ENCODE results near the gene XPC.
"Not testable (repeated sequence)": the region's sequence is repeated elsewhere in the genome, so short reads cannot be mapped to it uniquely, and the experiment has no call there.

XPC gene

DNA sequence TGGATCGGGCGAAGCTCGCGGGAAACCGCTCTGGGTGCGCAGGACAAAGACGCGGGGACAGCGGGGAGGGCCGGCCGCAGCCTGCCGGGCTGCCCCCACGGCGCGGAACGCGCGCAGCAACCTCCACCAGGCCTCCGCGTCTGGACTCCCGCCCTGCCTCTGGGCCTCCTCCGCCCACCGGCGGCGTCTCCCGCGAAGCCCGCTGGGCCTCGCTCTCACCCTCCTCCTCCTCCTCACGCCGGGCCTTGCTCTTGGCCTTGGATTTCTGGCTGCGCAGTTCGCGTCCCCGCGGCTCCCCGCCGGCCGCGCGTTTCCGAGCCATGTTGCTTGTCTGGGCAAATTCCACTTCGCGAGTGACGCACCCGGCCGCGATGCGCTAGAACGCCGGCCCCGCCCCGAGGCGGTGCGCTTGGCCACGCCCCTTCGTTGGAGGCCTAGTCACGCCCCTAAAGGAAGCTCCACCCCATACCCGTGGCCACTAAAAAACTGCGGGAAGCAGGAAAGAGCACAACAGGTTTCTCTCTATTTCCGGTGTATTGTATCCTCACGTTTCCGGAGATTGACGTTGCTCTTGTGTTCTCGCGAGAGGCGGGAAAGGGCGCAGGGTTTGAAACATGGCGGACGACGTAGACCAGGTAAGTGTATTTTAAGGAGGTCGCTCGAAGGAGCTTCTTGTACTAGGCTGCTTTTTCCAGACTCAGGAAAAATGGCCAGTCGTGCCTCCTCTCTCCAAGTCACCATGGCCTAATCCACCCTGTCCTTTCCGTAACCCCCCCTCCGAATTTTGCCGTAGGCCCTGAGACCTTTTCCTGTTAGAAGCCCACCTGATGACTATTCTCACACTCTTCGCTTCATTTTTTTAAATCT lies at the start of gene XPC, which contains the start of gene LSM3:
XPC (minus strand) TSS at position 355 of the 867 bp plus-strand sequence; CDS start at position 322, 33 bp downstream.
LSM3 (plus strand) TSS at position 571 of the 867 bp plus-strand sequence; CDS start at position 615, 44 bp downstream.
- DNase-seq, result peak; percentile 98

DNA sequence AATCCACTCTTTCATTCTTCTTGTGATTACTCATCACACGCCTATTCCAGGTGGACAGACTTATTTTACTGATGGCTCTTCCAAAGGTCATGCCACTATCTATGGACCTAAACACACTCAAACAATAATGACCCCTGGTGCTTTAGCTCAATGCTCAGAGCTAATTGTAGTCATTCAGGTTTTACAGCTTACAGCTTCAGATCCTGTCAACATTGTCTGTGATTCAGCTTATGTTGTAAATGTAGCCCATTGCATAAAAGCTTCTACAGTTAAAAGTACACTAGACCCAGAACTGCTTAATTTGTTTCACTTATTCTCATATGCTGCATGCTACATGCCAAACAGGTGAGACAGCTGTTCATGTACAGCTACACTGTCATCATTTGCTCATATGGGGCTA lies 49.5 kb upstream of the XPC start:
- DNase-seq, result no peak

DNA sequence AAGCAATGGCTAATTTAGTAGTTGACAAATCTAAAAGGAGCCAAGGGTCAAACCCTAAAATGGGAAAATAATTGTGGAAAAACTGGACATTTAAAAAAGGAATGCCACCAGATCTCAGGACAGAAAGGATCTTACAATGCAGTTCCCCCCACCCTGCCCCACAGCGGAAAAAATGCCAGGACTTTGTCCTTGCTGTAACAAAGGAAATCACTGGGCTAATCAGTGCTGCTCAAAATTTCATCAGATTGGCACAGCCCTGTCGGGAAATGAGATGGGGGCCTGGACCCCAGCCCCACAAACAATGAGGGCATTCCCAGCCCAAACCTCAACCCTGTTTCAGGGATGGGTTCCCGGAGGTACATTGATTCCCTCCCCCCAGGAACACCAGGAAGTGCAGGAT lies 48.0 kb upstream of the XPC start:
- not testable (repeated sequence) for DNase-seq

DNA sequence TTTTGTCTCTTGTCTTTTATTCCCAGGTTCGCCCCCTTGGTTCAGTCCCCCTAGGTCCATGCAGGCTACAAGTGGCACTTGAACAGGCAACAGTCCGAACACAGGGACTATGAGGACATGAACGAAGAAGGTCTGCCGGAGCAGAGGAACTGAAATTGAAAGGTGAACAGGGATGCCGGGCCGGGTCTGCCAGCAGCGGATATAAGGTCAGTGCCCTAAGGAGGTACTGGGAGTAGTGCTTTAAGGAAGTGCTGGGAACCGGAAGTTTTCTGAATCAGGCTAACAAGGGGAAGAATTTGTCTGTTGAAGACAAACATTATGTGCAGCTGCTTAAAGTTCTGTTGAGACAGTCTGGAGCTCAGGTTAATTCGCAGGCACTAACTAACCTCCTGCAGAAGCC lies 47.0 kb upstream of the XPC start:
- no peak for DNase-seq

DNA sequence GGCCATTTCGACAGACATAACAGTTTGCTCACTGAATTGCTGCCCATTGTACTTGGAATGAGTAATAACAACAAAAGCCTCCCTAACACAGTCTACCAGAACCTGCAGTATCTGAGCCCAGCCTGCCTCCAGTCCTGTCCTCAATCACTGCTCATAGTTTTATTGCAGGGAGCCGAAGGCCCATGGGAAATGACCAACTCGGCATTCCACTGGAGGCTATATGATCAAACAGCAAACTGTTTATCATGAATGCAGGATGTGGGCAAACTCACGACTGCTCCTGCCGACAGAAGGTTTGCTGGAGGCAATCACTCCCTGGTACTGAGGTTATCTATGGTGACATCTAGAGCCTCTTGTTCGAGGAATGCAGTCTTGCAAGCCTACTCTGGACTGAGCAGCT lies 46.5 kb upstream of the XPC start:
- DNase-seq, result no peak

DNA sequence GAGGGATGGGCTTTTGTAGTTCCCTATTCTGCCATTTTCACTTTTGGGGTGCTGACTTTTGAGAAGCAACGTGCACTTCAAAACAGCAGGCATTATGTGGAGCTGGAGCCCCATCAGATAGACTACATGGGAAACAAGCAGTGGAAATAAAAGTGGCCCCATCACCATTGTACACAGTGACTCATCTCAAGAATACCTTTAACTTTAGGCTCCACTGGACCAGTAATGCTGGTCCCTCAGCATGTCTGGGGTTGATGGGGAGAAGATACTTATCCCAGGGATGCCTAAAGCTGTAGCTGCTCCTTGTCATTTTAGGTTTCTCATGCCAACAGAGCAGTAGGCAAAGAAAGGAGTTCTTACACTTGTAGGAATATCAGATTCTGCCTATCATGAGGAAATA lies 45.2 kb upstream of the XPC start:
- no peak for DNase-seq

DNA sequence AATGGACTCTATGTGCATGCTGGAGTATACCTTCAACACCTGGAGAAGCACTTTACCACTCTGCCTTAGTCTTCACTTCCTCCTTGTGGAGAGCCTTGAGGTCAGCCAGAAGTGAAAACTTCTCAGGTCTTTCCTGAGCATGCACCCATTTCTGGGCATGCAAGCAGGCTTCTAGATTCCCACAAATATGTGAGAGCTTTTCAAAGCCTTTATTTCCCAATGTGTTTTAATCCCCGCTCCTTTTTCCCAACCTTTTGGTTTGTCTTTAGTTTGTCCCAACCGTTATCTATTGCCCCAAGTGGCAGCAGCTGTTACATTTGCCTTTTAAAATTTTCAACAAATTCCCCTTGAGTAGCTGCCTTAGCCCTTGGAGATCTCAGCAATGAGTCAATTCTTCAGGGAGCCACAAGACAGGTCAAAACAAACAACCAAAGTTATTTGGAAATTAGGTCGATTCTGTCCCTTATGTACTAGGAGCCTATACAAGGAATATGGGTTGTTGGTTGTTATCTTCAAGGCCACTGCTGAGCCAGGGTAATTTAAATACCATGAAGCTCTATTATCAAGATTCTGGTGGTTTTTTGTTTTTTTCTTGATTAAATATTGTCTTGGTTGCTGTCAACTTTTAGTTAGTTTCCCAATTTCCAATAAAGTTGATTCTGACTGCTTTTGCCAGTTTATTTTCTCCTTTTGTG lies 44.6 kb upstream of the XPC start:
- DNase-seq, result no peak

DNA sequence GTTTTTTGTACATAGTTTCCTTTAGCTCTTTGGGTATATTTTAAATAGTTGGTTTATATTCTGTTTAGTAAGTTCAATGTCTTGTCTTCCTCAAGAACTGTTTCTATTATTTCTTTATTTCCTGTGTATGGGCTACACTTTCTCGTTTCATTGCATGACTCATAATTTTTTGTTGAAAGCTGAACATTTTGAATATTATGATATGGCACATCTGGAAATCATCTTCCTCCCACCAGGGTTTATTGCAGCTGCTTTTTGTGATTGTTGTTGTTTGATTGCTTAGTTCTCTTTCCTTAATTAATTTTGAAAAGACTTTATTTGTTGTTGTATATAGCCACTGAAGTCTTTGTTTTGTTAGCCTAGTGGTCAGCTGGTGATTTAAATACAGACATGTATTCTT lies 44.1 kb upstream of the XPC start:
- DNase-seq, result no peak

DNA sequence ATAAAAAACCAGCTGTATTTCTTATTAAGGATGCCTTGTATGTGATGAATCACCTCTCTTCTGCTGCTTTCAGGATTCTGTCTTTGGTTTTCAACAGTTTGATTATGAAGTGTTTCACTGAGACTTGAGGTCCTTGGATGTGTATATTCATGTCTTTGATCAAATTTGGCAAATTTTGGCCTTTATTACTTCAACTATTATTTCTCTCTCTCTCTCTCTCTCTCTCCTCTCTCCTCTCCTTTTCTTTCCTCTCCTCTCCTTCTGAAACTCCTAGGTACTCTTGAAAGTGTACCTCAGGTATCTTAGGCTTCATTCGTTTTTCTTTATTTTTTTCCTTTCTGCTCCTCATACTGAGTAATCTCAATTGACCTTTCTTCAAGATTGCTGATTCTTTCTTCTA lies 43.5 kb upstream of the XPC start:
- DNase-seq, result no peak

DNA sequence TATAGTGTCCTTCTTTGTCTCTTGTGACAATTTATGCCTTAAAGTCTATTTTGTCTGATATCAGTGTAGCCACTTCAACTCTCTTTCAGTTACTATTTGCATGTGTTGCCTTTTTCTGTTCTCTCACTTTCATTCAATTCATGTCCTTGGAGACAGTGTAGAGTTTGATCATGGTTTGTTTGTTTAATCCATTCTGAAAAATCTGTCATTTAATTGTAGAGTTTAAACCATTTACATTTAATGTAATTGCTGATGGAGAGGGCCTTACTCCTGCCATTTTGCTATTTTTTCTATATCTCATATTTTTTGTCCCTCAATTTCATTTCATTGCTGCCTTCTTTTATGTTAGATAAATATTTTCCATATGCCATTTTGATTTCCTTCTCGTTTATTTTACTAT lies 42.5 kb upstream of the XPC start:
- DNase-seq, result no peak

DNA sequence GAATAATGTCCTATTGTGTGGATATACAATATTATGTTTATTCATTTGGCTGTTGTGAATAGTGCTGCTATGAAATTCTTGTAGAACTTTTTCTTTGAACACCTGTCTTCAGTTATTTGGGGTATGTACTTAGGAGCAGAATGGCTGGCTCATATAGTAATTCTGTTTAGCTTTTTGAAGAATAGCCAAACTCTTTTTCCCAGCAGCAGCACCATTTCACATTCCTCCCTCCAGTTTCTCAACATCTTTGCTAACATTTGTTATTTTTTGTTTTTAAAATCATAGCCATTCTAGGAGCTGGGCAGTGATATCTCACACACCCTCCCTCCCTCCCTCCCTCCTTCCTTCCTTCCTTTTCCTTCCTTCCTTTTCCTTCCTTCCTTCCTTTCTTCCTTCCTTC lies 40.0 kb upstream of the XPC start:
- DNase-seq, result no peak

DNA sequence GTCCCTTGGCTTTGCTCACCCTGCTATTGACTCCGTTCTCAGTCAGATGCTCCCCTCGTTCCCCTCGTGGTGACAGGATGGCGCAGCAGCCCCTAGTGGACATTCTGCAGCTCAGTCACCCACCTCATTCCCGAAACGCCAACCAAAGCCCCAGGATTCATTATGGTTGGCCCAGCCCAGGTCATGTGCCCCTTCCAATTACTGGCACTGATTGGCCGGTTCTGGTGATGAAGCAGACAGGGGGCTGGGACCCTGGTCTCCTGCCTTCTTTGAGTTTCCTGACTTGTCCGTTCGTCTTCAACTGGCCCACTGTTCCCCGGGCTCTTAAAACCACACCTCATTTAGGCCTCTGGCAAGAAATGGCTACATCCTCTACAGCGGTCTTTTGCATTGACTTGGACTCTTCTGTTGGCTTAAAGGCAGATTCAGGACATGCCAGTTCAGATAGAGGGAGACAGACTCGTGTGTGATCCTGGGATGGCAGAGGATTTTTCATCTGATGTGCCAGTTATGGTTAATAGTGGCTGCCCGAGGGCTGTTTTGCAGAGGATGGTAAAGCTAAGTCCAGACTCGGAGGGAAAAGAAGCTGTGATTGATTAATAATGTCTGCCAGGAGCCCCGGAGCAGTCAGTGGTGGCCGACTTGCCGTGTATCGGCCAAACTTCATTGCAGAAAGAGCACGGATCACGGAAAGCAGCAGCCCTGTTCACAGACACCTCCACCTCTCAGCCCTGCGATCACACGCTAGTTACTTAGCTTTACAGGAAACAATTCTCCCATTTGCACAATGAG lies 38.1 kb upstream of the XPC start:
- DNase-seq, result no peak

DNA sequence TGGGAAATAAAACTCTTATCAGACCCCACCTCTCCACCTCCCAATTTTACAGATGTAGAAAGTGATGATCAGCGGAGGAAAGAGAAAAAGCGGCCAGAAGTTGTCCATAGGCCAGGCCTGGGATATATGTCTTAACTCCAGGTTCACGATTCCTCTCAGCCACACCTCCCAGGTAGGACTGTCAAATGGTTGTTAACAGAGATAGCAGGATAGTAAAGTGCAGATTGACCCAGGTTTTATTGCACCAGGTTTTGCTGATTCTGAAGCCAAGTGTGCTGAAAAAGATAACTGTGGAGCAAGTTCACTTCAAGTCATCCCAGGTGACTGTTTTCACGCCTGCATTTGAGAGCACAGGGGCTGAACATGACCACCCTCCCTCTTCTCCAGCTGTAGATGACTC lies 36.4 kb upstream of the XPC start:
- no peak for DNase-seq

DNA sequence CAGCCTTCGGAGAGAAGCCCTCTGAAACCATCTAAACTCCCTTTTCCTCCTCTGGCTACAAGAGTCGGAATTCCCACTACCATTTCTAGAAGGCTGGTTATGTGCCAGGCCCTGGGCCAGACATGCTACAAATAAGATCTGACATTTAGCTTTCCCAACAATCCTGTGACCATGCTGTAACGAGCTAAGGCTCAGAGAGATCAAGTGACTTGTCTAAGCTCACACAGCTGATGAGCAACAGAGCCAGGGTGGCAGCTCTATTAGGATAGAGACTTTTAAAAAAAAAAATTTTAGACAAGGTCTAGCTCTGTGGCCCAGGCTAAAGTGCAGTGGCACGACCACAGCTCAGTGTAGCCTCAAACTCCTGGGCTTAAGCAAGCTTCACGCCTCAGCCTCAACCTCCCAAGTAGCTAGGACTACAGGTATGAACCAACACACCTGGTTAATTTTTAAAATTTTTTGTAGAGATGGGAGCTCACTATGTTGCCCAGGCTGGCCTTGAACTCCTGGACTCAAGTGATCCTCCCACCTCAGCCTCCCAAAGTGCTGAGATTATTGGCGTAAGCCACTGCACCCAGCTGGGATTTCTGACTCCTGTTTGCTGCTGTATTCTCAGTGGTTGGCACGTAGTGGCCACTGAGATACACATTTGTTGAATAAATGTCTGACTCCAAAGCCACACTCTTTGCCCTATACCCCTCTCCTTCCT lies 34.8 kb upstream of the XPC start:
- DNase-seq, result no peak

DNA sequence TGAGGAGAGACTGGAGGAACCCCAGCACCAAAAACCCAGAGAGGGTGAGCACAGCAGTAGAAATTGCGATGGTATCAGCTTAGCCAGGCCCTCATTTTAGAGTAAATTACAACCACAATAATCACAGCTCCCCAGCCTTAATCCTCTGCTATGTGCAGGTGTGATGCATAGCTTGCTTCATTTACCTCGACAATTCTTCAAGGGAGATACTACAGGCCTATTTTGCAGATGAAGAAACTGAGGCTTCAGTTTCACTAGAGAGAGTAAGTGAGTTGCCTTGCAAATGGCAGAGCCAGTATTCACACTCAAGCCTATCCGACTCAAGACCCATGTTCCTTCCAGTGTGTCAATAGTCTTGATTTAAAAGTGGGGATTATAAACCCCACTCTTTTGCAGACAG lies 33.6 kb upstream of the XPC start:
- DNase-seq, result no peak

DNA sequence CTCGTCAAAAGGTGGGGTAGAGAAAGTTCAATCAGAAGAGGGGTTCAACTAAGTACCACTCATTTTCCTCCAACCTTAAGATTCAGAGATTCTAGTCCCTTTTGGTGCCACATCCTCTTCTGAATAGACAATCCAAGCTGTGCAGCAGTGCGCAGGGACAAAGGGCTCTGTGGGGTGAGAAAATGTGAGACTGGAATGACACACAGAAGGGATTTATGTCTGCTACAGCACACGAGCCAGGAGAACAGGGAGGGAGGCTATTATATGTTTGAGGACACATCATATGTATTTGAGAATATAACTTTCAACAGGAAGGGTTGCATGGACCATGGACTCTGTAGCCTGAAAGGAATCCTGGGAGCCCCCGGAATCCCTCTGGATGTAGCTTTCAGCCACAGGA lies 33.2 kb upstream of the XPC start:
- no peak for DNase-seq

DNA sequence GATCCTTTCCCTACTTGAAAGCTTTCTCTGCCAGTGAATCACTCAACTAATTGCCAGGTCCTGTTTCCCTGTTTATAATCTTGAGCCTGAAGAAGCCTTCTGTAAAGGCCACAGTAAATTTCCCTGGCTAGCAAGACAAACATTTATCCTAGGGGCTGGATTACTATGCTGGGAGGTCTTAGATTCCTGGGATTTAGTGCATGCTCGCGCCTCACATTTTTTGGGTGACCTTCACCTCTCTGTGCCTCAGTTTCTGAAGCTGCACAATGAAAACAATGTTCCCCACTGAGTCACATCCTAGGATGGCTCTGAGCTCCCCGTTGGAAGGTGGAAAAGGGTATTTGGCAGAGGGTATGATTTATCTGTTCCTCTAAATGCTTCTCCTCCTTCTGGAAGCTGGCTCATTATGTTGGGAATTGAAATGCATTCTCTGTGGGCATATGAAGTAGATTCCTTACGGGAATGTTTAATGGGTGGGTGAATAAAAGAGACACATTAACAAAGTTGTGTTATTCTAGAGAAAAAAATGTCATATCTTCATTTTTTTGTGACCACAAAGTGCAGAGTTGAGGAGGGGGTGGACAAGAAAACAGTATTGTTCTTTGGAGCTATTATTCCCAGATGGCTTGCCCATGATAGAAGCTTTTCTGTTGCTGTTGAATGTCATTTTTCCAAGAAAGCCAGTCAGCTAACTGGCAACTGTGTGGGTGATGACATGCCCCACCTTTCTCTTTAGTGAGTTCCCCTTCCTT lies 32.6 kb upstream of the XPC start:
- no peak for DNase-seq

DNA sequence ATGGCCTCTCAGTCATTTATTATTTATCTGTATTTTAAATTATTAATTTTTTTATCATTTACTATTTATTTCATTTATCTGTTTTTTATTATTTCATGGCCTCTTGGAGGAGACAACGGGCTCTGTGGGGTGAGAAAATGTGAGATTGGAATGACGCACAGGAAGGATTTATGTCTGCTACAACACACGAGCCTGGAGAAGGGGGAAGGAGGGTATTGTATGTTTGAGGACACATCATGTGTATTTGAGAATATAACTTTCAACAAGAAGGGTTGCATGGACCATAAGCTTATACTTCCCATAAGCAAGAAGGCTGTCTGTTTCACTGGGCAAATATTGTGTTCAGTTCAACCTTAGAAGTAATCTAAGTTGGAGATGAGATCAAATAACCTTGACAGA lies 31.9 kb upstream of the XPC start:
- DNase-seq, result no peak

DNA sequence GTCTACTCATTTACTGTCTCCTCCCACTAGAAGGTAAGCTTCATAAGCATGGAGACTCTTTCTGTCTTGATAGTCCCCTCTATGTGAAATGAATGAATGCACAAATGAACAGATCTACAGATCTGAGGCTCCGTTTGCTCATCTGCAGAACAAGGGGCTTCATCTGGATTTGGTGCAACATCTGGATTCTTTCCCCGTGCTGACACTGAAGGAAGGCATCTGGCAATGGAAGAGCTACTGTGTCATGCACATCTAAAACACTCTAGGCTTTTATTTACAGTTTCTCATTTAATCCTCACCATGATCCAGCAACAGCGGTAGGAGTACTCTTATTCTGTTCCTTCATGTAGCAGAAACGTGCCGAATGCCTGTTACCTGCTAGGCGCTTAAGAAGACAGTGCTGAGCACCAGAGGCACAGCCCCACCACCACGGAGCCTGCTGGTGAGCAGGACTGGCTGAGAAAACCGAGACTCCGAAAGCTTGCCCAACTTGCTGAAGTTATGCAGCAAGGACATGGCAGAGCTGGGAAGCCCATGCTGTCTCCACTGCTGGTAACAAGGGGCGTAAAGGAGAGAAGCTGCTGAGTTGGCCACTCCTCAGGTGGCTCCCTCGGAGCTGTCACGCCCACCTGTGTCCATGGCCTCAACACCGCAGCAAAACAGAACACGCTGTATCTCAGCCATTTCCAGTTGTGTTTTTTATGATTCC lies 31.3 kb upstream of the XPC start:
- no peak for DNase-seq

DNA sequence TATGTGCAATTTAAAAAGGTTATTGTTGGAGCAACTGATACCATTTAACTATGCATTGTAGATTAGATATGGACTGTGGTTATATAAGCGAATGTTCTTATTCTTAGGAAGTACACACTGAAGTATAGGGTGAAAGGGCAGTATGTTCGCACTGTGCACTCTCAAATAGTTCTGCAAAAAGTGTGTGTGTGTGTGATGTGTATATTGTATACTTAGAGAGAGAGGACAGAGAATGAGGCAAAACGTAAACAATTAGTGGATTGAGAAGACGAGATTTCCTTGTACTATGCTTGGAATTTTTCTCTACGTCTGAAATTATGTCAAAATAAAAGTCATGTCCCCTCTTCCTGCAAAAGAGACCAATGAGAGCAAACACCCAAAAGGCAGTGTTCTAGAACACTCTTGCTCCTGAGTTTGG lies 30.6 kb upstream of the XPC start:
- DNase-seq, result no peak

DNA sequence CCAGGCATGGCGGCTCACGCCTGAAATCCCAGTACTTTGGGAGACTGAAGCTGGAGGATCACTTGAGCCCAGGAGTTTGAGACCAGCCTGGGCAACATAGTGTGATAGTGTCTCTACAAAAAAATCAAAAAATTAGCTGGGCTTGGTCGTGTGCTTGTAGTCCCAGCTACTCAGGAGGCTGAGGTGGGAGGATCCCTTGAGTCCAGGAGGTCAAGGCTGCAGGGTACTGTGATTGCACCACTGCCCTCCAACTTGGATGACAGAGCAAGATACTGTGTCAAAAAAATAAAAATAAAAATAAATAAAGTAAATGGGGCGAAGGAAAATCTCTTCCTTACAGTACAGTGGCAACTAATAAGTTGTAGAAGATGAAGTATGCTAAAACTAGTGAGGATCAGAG lies 29.8 kb upstream of the XPC start:
- no peak for DNase-seq

Data from activated CD4-positive, alpha-beta T cell treated with anti-CD3 and anti-CD28 coated beads, Interleukin-2, Interleukin-6, amounts not matched to agents 100 ng/mL and 50 ng/mL, durations not matched to agents 16 hours and 8 hours (primary cell).